ENCODE results near the gene CTIF.
A peak's percentile ranks its signal among the peaks of the same experiment; 100 is the strongest.
"Not testable (repeated sequence)": the region's sequence is repeated elsewhere in the genome, so short reads cannot be mapped to it uniquely, and the experiment has no call there.

The CTIF gene
- 7.9 to 25.2 (median 15.2) reads per million in 17 experiments for total RNA-seq

GRCh38 chr18:48538531-48539405 is at the start of gene CTIF:
Gene CTIF, plus strand, starts transcription at chr18:48539031. Its CDS starts 80,535 bp downstream, at chr18:48619566.
- DNase-seq, result peak; percentile 88 to 96 (median 94)

- DNase-seq, result no peak
Observed at GRCh38 chr18:48490641-48491293, 48.1 kb upstream of the CTIF start.

DNA sequence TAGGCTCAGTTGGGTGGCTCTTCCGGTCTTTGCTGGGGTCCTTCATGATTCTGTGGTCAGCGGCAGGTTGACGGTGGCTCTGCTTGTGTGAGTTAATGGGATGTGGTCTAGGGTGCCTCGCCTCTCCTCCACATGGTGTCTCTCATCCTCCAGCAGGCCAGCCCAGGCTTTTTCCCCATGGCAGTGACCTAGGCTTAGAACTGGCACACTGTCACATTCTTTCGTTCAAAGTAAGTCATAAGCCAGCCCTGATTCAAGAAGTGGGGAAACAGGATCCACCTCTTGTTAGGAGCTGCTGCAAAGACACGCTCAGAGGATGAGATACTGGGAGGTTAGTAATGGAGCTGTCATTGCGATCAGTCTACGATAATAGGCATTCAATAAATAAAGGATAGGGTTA is 46.0 kb upstream of the CTIF start:
- no peak for DNase-seq

DNA sequence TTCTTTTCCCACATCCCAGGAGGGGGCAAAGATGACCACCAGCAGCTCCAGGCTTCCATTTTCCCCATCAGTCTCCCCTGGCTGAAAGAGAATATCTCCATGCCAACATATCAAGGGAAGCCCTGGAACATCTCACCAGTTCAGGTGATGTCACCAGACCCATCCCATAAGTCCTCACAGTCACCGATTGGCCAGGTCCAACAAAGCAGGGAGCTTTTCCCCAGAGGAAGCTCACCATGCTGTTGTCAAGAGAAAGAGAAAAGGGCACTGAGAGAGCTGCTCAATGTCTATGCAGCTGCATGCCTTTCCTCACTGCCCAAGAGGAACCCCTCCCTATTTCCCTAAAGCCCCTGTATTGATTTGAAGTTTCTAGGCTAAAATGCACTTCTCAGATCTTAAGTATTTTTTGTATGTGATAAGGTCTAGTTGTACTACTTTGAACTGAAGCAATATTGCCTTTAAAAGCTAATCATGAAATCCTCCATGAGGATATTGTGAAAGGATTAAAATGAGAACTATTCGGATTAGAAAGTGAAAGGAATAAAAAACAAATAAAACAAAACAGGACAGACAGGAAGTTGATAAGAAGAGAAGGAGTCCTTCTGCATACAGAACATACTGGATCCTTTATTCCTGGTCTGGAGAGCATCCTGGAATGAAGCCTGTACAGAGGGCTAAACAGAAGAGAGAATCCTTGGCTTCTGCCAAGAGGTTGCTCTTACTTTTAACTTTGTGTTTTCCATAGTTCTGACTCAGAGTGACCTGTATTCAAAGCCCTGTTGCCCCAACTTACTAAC is 45.2 kb upstream of the CTIF start:
- DNase-seq, result peak in 1 of 4 experiments; percentile 6

DNA sequence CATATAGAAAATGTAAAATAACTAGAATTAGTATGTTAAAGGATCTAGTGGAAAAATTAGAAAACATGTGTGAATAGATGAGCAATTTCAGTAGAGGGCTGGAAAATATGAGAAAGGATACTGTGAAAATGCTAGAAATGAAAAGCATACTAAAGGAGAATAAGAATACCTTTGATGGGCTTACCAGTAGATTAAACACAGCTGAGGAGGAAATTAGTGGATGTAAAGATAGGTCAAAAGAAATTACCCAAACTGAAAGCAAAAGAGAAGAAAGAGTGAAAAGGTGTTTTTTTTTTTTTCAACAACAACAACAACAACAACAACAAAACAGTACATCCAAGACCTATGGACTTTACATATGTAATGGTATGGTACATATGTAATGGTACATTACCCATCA is 41.0 kb upstream of the CTIF start:
- DNase-seq, result no peak

- peak in 2 of 4 experiments; percentile 20 to 52 for DNase-seq
Observed at GRCh38 chr18:48500517-48500916, 38.3 kb upstream of the CTIF start.

DNA sequence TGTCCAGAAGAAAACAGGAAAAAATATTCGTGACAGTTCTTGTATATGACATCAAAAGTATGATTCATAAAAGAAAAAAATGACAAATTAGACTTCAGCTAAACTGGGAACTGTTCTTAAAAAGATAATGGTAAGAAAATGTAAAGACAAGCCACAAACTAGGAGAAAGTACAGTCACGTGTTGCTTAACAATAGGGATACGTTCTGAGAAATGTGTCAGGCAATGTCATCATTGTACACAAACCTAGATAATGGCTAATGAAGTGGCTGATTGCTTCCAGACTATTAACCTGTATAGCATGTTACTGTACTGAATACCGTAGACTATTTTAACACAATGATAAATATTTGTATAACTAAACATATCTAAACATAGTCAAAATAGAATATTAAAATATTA is 35.9 kb upstream of the CTIF start:
- no peak for DNase-seq

DNA sequence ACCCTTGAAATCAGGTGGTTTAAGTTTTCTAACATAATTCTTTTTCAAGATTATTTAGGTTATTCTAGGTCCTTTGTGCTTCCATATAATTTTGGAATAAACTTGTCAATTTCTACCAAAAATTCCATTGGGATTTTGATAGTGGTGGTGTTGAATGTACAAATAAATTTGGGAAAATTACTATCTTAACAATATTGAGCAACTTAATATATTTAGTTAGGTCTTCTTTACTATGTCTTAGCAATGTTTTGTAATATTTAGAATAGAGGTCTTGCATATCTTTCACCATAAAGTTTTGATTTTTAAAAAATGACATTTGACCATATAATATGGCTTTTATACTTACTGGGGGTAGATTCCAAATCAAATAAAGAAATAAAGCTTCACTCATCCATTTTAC is 34.0 kb upstream of the CTIF start:
- no peak for DNase-seq

DNA sequence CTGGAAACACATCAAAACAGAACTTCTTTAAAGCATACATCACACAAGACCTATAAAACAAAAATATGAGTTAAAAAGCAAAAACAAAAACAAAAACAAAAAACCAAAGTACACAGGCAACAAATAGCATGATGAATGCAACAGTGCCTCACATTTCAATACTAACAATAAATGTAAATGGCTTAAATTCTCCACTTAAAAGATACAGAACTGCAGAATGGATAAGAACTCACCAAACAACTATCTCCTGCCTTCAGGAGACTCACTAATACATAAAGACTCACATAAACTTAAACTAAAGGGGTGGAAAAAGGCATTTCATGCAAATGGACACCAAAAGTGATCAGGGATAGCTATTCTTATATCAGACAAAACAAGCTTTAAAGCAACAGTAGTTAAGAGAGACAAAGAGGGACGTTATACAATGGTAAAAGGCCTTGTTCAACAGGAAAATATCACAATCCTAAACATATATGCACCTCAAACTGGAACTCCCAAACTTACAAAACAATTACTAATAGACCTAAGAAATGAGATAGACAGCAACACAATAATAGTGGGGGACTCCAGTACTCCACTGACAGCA is 31.8 kb upstream of the CTIF start:
- DNase-seq, result not testable (repeated sequence)

DNA sequence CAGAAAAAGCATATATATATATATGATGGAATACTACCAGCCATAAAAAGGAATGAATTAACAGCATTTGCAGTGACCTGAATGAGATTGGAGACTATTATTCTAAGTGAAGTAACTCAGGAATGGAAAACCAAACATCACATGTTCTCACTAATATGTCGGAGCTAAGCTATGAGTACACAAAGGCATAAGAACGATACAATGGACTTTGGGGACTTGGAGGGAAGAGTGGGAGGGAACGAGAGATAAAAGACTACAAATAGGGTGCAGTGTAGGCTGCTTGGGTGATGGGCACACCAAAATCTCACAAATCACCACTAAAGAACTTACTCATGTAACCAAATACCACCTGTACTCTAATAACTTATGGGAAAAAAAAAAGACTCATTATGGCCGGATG is 26.3 kb upstream of the CTIF start:
- not testable (repeated sequence) for DNase-seq

GRCh38 chr18:48514786-48515185 is 24.0 kb upstream of the CTIF start:
- no peak for DNase-seq

DNA sequence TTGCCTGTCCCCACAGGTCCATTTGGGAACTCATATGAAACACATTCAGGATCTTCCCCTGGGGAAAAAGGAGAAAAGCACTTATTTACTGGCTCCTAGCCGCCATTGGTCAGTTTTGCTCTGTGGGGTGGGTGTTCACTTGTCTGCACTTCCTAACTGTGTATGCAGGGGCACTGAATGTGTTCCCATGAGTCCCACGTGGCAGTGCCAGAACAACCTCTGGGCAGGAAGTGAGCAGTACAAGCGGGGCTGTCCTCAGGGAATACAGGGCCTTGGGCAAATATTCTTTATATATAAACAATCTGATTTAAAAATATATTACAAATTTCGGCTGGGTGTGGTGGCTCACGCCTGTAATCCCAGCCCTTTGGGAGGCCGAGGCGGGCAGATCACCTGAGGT is 21.8 kb upstream of the CTIF start:
- no peak for DNase-seq

DNA sequence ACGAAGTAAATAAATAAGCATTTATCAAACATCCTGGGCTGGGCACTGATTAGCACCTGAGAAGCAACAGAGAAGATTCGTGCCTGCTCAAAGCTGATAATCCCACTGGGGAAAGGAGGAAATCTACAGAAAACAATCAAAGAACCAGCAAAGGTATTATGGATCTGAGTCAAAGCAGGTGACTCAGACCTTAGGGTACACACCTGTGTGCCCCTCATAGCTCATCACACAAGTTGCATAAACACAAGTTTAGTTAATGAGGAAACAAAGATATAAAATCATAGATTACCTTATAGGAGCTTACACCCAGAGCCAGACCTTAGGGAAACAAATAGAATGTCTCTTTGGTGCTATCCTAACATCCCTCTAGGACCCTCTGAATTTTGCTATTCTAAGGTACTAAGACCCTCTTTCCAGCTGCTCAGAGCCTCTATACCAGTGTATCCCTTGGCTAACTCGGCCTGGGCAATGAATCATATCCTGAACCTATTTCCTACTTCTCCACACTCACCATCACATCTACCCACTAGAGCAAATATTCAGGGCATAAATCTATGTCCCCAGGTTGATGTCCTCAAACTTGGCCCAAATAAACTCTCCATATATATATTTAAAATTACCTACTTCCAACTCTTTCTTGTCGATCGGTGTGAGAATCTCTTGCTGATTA is 19.3 kb upstream of the CTIF start:
- no peak for DNase-seq

DNA sequence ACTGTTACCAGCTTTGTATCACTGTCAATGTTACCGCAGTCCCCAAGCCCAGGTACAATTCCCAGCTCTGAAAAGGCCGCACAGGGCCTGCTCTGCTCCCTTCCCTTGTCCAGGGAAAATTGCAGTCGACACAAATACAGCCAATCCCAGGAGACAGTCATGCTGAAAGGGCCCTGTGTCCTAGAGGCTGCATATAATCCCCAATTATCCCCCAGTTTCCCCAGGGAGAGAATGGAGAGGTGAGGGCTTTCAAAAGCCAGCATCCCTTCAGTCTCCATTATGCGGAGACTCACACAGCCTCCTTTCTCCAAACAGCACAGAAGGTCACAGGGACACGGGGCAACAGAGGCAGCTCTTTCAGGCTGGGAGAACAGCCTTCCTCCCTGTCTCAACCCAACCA is 17.1 kb upstream of the CTIF start:
- no peak for DNase-seq

DNA sequence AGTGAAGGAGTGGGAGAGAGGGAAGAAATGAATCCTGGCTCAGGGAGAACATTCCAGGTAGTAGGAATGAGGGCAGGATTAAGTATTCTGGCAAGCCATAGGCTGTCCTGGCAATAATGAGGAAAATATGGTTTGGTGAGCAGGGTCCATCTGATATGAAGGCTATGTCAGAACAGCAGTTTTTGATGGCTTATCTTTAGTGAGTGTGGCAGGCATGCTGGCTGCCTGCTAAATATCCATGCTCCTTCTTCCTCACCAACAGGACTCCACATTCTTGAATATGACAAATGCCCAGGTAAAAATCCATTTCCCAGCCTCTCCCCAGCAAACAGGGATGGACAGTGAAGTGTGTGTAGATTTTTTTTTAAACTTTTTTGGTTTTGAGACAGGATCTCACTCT is 13.2 kb upstream of the CTIF start:
- no peak for DNase-seq

DNA sequence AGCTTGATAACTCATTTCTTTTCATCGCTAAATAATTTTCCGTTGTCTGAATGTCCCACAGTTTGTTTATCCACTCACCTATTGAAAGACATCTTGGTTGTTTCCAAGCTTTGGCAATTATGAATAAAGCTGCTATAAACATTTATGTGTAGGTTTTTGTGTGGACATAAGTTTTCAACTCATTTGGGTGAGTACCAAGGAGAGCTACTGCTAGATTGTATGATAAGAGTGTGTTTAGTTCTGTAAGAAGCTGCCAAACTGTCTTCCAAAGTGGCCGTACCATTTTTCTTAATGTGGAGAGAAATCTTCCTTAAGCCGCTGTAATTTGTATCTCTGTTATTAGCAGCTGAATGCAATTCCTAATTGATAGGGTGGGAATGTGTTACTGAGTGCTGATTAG is 11.4 kb upstream of the CTIF start:
- no peak for DNase-seq

DNA sequence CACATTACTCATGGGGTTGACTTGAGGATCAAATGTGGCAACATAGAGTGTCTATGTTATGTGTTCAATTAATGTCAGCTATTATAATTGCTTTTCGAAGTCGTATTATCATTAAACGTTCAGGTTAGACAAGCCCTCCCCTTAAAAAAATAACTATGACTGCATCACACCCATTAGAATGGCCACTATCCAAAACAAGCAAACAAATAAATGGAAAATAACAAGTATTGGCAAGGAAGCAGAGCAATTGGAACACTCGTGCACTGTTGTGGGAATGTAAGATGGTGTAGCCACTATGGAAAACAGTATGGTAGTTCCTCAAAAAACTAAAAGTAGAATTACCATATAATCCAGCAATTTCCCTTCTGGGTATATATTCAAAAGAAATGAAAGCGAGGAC is 10.0 kb upstream of the CTIF start:
- no peak for DNase-seq

- DNase-seq, result peak; percentile 28 to 56 (median 39)
Observed at GRCh38 chr18:48529796-48530195, 9.0 kb upstream of the CTIF start.

DNA sequence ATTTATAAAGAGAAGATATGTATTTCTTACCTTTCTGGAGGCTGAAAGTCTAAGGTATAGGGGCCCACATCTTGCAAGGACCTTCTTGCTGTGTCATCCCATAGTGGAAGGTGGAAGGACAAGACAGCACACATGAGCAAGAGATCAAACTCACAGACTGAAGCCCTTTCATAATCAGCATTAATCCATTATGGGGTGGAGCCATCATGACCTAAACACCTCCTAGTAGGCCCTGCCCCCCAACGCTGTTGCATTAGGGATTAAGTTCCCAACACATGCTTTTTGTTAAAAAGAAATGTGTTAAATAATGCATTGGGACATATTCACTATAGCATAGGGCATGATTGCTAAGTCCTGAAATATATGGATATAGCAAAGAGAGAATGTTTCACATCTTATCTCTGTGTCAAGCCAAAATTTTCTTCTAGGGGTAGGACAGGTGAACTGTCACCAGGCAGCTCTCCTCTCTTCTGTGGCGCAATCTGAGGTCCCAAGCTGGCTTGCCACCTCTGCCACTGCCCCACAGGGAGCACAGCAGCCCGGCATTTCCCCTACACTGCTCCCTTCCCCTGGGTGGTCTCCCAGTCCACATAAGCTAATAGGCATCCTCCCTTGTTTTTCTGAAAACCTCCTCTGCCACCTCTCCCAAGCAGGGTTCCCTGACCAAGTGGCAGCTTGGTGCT is 8.3 kb upstream of the CTIF start:
- no peak for DNase-seq

GRCh38 chr18:48531082-48531403 is 7.8 kb upstream of the CTIF start:
- DNase-seq, result no peak

GRCh38 chr18:48531908-48532307 is 6.9 kb upstream of the CTIF start:
- peak; percentile 30 to 55 (median 52) for DNase-seq
